Activated T-helper 9 cell treated with anti-CD3 and anti-CD28 coated beads, Interleukin-2, amount 50 U/mL, for 16 hours (primary cell): ENCODE data around the gene RHEB.

Experiments
- DNase-seq: peaks from one replicate; pipeline ENCODE4 v3.0.0-alpha.2; 2020; ENCODE audit warnings: low read depth

Gene RHEB

GRCh38 chr7:151470711-151471110, 49.0 kb downstream of the RHEB start:
- DNase-seq, result no peak

GRCh38 chr7:151469281-151469680, 50.4 kb downstream of the RHEB start:
- no peak for DNase-seq

GRCh38 chr7:151468217-151469018, 51.3 kb downstream of the RHEB start:
- no peak for DNase-seq

GRCh38 chr7:151465169-151465568, 54.5 kb downstream of the RHEB start:
- DNase-seq, result no peak

- no peak for DNase-seq
Measured at GRCh38 chr7:151462306-151462779, 57.4 kb downstream of the RHEB start.

GRCh38 chr7:151461942-151462230, 57.8 kb downstream of the RHEB start:
- no peak for DNase-seq

- no peak for DNase-seq
Measured at GRCh38 chr7:151461096-151461941, 58.4 kb downstream of the RHEB start.

GRCh38 chr7:151460474-151460855, 59.2 kb downstream of the RHEB start:
- DNase-seq, result no peak

- DNase-seq, result no peak
Measured at GRCh38 chr7:151459726-151460473, 59.8 kb downstream of the RHEB start.

GRCh38 chr7:151457534-151457933, 62.2 kb downstream of the RHEB start:
- no peak for DNase-seq

GRCh38 chr7:151456782-151457181, 62.9 kb downstream of the RHEB start:
- no peak for DNase-seq

GRCh38 chr7:151456276-151456675, 63.4 kb downstream of the RHEB start:
- DNase-seq, result no peak

GRCh38 chr7:151455690-151456089, 64.0 kb downstream of the RHEB start:
- no peak for DNase-seq

GRCh38 chr7:151454932-151455530, 64.7 kb downstream of the RHEB start:
- no peak for DNase-seq

GRCh38 chr7:151454305-151454704, 65.4 kb downstream of the RHEB start:
- DNase-seq, result no peak

- DNase-seq, result no peak
Measured at GRCh38 chr7:151453326-151453791, 66.3 kb downstream of the RHEB start.

- DNase-seq, result no peak
Measured at GRCh38 chr7:151452680-151453325, 66.9 kb downstream of the RHEB start.

GRCh38 chr7:151451626-151452571, 67.8 kb downstream of the RHEB start:
- DNase-seq, result no peak

- no peak for DNase-seq
Measured at GRCh38 chr7:151451156-151451555, 68.5 kb downstream of the RHEB start.

- no peak for DNase-seq
Measured at GRCh38 chr7:151449990-151450389, 69.7 kb downstream of the RHEB start.
